ENCODE results near the gene VAV1. TPM values are rescaled to one million over a fixed set of nuclear protein-coding genes. Genes with fewer than 3 reads are reported as not detected.

VAV1 gene
- total and polyA plus RNA-seq, 9 of the 15 experiments (the other 6 are each of a cell fraction or from before 2014, with no cell fraction given) = 0.46 to 20.1 (median 11.1) TPM

DNA sequence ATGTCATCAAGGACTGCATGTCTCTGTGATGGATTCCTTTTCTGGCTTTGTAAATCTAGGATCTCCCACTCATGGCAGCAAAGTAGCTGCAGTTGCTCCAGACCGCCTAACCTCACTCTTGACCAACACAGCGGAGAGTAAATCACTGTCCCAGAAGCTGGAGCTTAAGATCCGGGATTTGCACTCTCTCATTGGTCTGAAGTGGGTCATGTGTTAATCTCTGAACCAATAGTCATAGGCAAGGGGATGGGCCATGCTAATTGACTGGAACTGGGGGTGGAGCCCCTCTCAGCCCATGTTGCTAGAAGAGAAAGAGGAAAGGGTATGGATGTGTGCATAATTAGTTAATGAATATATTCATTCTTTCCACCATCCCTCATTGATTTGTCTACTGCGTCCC lies 34.0 kb downstream of the VAV1 start (continued):
- no peak for TF ChIP-seq C11orf30 (IDR thresholded peaks at IDR 0.05; ENCODE audit: low read depth)
- no peak for TF ChIP-seq POU5F1 (IDR thresholded peaks at IDR 0.05; ENCODE audit: borderline replicate concordance, low read depth, low read length, partially characterized antibody)
- no peak for TF ChIP-seq GTF2A2 (tag; IDR thresholded peaks at IDR 0.05)
- no peak for TF ChIP-seq ESRRA (IDR thresholded peaks at IDR 0.05; ENCODE audit: borderline replicate concordance, low read depth)
- TF ChIP-seq, protein P1, sequence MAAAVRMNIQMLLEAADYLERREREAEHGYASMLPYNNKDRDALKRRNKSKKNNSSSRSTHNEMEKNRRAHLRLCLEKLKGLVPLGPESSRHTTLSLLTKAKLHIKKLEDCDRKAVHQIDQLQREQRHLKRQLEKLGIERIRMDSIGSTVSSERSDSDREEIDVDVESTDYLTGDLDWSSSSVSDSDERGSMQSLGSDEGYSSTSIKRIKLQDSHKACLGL (CRISPR knock-in tag; IDR thresholded peaks at IDR 0.05; ENCODE audit: borderline replicate concordance, poor library complexity, severe bottlenecking) = no peak
- peak; percentile 93; the same call in 1 of the 2 replicates for TF ChIP-seq PHF21A (IDR thresholded peaks at IDR 0.05; ENCODE audit: borderline replicate concordance, low read depth)
- TF ChIP-seq ZNF143 (CRISPR knock-in tag; IDR thresholded peaks at IDR 0.05) = no peak
- TF ChIP-seq DACH1 (IDR thresholded peaks at IDR 0.05; ENCODE audit: partially characterized antibody) = no peak
- TF ChIP-seq BMI1 (IDR thresholded peaks at IDR 0.05; ENCODE audit: low read length) = no peak
- TF ChIP-seq, protein P2, sequence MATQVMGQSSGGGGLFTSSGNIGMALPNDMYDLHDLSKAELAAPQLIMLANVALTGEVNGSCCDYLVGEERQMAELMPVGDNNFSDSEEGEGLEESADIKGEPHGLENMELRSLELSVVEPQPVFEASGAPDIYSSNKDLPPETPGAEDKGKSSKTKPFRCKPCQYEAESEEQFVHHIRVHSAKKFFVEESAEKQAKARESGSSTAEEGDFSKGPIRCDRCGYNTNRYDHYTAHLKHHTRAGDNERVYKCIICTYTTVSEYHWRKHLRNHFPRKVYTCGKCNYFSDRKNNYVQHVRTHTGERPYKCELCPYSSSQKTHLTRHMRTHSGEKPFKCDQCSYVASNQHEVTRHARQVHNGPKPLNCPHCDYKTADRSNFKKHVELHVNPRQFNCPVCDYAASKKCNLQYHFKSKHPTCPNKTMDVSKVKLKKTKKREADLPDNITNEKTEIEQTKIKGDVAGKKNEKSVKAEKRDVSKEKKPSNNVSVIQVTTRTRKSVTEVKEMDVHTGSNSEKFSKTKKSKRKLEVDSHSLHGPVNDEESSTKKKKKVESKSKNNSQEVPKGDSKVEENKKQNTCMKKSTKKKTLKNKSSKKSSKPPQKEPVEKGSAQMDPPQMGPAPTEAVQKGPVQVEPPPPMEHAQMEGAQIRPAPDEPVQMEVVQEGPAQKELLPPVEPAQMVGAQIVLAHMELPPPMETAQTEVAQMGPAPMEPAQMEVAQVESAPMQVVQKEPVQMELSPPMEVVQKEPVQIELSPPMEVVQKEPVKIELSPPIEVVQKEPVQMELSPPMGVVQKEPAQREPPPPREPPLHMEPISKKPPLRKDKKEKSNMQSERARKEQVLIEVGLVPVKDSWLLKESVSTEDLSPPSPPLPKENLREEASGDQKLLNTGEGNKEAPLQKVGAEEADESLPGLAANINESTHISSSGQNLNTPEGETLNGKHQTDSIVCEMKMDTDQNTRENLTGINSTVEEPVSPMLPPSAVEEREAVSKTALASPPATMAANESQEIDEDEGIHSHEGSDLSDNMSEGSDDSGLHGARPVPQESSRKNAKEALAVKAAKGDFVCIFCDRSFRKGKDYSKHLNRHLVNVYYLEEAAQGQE (IDR thresholded peaks at IDR 0.05; ENCODE audit: borderline replicate concordance) = no peak
- TF ChIP-seq, protein P2 (CRISPR knock-in tag; IDR thresholded peaks at IDR 0.05; ENCODE audit: low read depth) = no peak

All from K562 (cell line).